ENCODE results near the gene LHFPL6.

LHFPL6 gene

DNA sequence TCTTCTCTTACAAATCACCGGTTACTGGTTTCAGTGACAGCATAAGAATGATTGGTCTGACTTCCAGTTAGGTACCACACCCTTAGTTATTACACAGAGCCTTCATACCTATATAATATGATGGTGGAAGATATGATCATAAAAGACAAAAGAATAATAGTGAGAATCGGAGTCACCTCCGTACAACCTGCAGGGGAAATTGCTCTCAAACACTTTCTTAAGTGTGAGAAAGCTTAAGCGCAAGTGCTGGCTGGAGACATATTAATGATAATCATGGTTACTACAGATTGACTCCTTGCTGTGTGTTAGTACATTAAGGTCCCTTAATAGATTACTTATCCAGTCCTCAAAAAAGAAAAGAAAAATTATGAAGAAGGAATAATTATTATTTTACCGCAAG, 1.8 kb upstream of the LHFPL6 start:
- no peak for TF ChIP-seq POLR2AphosphoS5 (IDR thresholded peaks at IDR 0.05; ENCODE audit: low read depth, low read length)

DNA sequence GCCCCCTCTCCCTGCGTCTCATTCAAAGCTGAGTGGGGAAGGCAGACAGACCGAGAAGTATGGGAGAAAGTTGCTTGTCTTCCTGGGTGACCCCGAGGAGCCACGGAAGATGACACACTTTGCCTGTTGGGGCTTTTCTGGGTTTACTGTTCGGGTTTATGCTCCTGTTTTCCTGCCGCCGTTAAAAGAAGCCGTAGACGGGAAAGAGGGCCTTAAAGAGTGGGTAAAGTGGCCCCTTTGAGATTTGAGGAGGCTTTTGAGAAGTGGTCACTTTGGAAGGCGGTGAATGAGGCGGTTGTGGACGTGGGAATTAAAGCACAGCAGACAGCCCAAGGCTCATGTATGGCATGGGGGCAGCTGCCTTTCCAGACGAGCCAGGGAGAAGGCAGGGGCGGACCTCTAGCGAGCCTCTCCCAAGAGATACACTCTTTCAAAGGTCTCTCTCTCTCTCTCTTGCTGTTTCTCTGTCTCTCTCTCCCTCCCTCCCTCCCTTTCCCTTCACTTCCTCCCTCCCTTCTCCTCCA, 493 bp upstream of the LHFPL6 start:
- TF ChIP-seq, protein P1, sequence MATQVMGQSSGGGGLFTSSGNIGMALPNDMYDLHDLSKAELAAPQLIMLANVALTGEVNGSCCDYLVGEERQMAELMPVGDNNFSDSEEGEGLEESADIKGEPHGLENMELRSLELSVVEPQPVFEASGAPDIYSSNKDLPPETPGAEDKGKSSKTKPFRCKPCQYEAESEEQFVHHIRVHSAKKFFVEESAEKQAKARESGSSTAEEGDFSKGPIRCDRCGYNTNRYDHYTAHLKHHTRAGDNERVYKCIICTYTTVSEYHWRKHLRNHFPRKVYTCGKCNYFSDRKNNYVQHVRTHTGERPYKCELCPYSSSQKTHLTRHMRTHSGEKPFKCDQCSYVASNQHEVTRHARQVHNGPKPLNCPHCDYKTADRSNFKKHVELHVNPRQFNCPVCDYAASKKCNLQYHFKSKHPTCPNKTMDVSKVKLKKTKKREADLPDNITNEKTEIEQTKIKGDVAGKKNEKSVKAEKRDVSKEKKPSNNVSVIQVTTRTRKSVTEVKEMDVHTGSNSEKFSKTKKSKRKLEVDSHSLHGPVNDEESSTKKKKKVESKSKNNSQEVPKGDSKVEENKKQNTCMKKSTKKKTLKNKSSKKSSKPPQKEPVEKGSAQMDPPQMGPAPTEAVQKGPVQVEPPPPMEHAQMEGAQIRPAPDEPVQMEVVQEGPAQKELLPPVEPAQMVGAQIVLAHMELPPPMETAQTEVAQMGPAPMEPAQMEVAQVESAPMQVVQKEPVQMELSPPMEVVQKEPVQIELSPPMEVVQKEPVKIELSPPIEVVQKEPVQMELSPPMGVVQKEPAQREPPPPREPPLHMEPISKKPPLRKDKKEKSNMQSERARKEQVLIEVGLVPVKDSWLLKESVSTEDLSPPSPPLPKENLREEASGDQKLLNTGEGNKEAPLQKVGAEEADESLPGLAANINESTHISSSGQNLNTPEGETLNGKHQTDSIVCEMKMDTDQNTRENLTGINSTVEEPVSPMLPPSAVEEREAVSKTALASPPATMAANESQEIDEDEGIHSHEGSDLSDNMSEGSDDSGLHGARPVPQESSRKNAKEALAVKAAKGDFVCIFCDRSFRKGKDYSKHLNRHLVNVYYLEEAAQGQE (IDR thresholded peaks at IDR 0.05; ENCODE audit: insufficient read depth in 1 of 2, low read depth in 2 of 2, low read length in 2 of 2): no peak
- TF ChIP-seq FOXP2 (optimal IDR thresholded peaks at IDR 0.05; ENCODE audit: borderline replicate concordance, extremely low read depth, extremely low read length, insufficient read depth): no peak
- no peak for TF ChIP-seq TAF1 (IDR thresholded peaks at IDR 0.05; ENCODE audit: borderline replicate concordance, insufficient read depth, low read length)
- TF ChIP-seq POLR2AphosphoS5 (IDR thresholded peaks at IDR 0.05; ENCODE audit: low read depth, low read length): no peak
- no peak for TF ChIP-seq SIN3A (IDR thresholded peaks at IDR 0.05; ENCODE audit: borderline replicate concordance, insufficient read depth, low read length)

DNA sequence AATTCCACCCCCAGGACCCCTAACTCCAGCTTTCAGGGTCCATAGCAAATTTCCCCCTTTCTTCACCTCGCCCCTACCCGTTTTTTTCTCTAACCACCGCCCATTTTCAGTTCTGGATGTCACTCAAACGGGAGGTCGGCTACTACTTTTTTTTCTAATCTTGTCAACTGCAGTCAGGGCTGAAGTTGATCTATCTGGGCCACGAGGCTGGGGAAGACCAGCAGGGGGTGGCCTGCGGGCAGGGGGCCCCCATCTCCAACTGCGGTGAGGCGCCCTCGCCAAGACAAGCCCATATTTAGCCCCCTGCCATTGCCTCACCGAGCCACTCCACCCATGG, 748 bp downstream of the LHFPL6 start:
- TF ChIP-seq SIN3A (IDR thresholded peaks at IDR 0.05; ENCODE audit: borderline replicate concordance, insufficient read depth, low read length) (no peak), TAF1 (IDR thresholded peaks at IDR 0.05; ENCODE audit: borderline replicate concordance, insufficient read depth, low read length) (no peak), FOXP2 (optimal IDR thresholded peaks at IDR 0.05; ENCODE audit: borderline replicate concordance, extremely low read depth, extremely low read length, insufficient read depth) (no peak), POLR2AphosphoS5 (IDR thresholded peaks at IDR 0.05; ENCODE audit: low read depth, low read length) (no peak)
- TF ChIP-seq, protein P1 (IDR thresholded peaks at IDR 0.05; ENCODE audit: insufficient read depth in 1 of 2, low read depth in 2 of 2, low read length in 2 of 2): no peak

DNA sequence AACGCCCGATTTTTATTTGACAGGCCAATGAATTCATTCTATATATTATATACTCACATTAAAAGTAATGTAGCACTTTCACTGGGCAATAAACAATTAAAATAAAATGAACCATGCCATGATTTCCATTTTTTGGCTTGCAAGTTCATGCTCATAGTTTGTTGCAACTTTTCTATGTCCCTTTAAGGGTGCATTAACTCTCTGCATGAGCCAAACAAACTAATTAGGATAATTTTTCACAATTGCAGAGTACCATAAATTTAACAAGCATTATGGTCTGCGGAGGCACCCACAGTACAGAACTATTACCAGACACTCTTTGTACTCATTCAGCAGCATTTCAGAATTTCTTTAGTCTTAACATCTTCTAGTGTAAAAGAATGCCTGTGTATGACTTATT, 1.4 kb downstream of the LHFPL6 start:
- no peak for TF ChIP-seq POLR2AphosphoS5 (IDR thresholded peaks at IDR 0.05; ENCODE audit: low read depth, low read length)
- TF ChIP-seq FOXP2 (optimal IDR thresholded peaks at IDR 0.05; ENCODE audit: borderline replicate concordance, extremely low read depth, extremely low read length, insufficient read depth): no peak
- TF ChIP-seq SIN3A (IDR thresholded peaks at IDR 0.05; ENCODE audit: borderline replicate concordance, insufficient read depth, low read length): no peak
- TF ChIP-seq, protein P1 (IDR thresholded peaks at IDR 0.05; ENCODE audit: insufficient read depth in 1 of 2, low read depth in 2 of 2, low read length in 2 of 2): no peak
- TF ChIP-seq TAF1 (IDR thresholded peaks at IDR 0.05; ENCODE audit: borderline replicate concordance, insufficient read depth, low read length): no peak

DNA sequence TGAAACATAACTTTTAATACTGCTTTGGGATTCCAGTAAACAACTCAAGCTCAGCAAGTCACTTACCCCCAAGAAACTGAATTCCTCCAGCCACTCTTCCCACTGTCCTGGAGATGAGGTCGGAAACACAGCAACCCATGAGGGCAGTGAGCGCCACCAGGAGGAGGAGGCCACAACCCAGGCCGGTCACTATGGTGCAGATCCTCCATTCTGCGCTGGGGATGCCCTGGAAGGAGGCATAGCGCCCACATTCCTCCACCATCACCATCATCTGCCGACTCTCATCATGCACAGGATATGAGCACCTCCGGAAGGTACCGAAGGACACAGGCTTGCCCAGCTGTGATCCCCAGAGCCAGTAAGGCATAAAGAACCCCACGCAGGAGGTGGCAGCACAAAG, 2.2 kb downstream of the LHFPL6 start:
- no peak for TF ChIP-seq SIN3A (IDR thresholded peaks at IDR 0.05; ENCODE audit: borderline replicate concordance, insufficient read depth, low read length)

DNA sequence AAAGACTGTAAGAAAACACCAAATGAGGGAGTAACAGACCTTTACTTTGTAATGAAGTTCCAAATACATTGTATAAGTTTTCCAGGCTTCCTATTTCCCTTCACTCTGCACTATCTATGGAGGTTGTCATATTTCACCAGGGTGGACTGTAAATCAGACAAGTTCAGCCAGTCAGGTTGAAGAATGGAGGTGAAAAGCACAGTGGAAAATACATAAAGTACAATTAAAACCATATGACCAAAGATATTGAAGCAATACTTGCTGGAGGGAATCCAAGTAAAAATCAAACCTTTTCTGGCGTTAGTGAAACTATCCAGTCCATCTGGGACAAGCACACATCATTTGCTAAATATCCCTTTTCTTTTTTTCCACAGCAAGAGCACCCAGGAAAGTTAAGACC, 3.2 kb downstream of the LHFPL6 start:
- no peak for TF ChIP-seq TAF1 (IDR thresholded peaks at IDR 0.05; ENCODE audit: borderline replicate concordance, insufficient read depth, low read length)
- no peak for TF ChIP-seq FOXP2 (optimal IDR thresholded peaks at IDR 0.05; ENCODE audit: borderline replicate concordance, extremely low read depth, extremely low read length, insufficient read depth)
- TF ChIP-seq POLR2AphosphoS5 (IDR thresholded peaks at IDR 0.05; ENCODE audit: low read depth, low read length): no peak
- no peak for TF ChIP-seq SIN3A (IDR thresholded peaks at IDR 0.05; ENCODE audit: borderline replicate concordance, insufficient read depth, low read length)
- TF ChIP-seq, protein P1 (IDR thresholded peaks at IDR 0.05; ENCODE audit: insufficient read depth in 1 of 2, low read depth in 2 of 2, low read length in 2 of 2): no peak
